Calu3 (cell line): ENCODE data around the gene ZFP92. TPM values are rescaled to one million over a fixed set of nuclear protein-coding genes. Genes with fewer than 3 reads are reported as not detected.

Experiments
- Bru-seq: library from RNA; stranded (reverse); fragments of 400-500 nt; gene quantifications from one replicate; lab custom pipeline; 2021; lab: Mats Ljungman, UMichigan
- BruChase-seq, 2 experiments: library from RNA; stranded (reverse); fragments of 400-500 nt; gene quantifications; one replicate each; lab custom pipeline; 2021; lab: Mats Ljungman, UMichigan
- BruUV-seq: library from RNA; stranded (reverse); fragments of 400-500 nt; replicated peaks from 2 replicates; lab custom pipeline; 2021; lab: Mats Ljungman, UMichigan
- CTCF ChIA-PET: fragments of 300-600 bp; sonication (Branson Sonifier 250); formaldehyde crosslinking; loops from one replicate; lab custom pipeline; 2022; ENCODE audit warnings: antibody characterized with exemption; lab: Charles Lee
- DNase-seq: peaks from one replicate; pipeline ENCODE4 v3.0.0; 2022
- H3K27ac Mint-ChIP-seq: one replicate; pipeline ENCODE4 v1.8.0; 2022; ENCODE audit warnings: mixed read lengths; ENCODE audit not compliant: unreplicated experiment
- H3K27me3 Mint-ChIP-seq: one replicate; pipeline ENCODE4 v1.8.0; 2022; ENCODE audit warnings: mixed read lengths; ENCODE audit not compliant: unreplicated experiment
- H3K36me3 Mint-ChIP-seq: one replicate; pipeline ENCODE4 v1.8.0; 2022; ENCODE audit warnings: mild to moderate bottlenecking, moderate library complexity, mixed read lengths; ENCODE audit not compliant: insufficient read depth, unreplicated experiment
- H3K4me1 Mint-ChIP-seq: one replicate; pipeline ENCODE4 v1.8.0; 2022; ENCODE audit warnings: mild to moderate bottlenecking, low read depth, mixed read lengths; ENCODE audit not compliant: unreplicated experiment
- H3K4me3 Mint-ChIP-seq: one replicate; pipeline ENCODE4 v1.8.0; 2022; ENCODE audit warnings: mild to moderate bottlenecking, low read depth, moderate library complexity, mixed read lengths; ENCODE audit not compliant: unreplicated experiment
- H3K9me3 Mint-ChIP-seq: one replicate; pipeline ENCODE4 v1.8.0; 2022; ENCODE audit warnings: low read depth, mixed read lengths; ENCODE audit not compliant: unreplicated experiment
- CTCF ChIP-seq: fragments of 200-600 bp; IDR thresholded peaks from one replicate; pipeline ENCODE4 v1.8.0; 2022; ENCODE audit warnings: antibody characterized with exemption; ENCODE audit not compliant: unreplicated experiment
- intact Hi-C: fragments of 100-400 bp; cut with micrococcal nuclease; formaldehyde crosslinking; loops from one replicate; pipeline ENCODE4 v1.10.0; 2022; ENCODE audit not compliant: unreplicated experiment
- long read RNA-seq: library from polyadenylated mRNA; stranded (forward); transcript quantifications from one replicate; pipeline ENCODE4 v2.0.0, GENCODE V29; 2022
- total RNA-seq: library from RNA; stranded (reverse); gene quantifications from 2 replicates; pipeline ENCODE4 v1.2.3, GENCODE V29; 2022

The ZFP92 gene
- total RNA-seq = 0.19 and 0.22 TPM in 2 replicates
- percentile 14 among the genes with signal in this experiment for Bru-seq, nascent RNA
- percentile 12 among the genes with signal in this experiment for BruChase-seq, experiment 1, labeled RNA remaining after a 6-hour chase
- percentile 15 among the genes with signal in this experiment for BruChase-seq, experiment 2, labeled RNA remaining after a 2-hour chase
- long read RNA-seq = 0 reads

- DNase-seq = no peak
- peaks cover 4% of the 10 kb centered on the region for H3K36me3 Mint-ChIP-seq
- H3K27me3 Mint-ChIP-seq = peaks cover 92% of the 10 kb centered on the region
- BruUV-seq = no TSS peak
- CTCF ChIA-PET = no interaction called here
- H3K4me1 Mint-ChIP-seq = no peaks in the 10 kb centered on the region
- H3K4me3 Mint-ChIP-seq = peak within 1 kb of the TSS; percentile 16
- intact Hi-C loops = no loop called here
- no peak for TF ChIP-seq CTCF
- H3K9me3 Mint-ChIP-seq = no peaks in the 10 kb centered on the region
- H3K27ac Mint-ChIP-seq = no peak within 1 kb of the TSS
These were observed at the start of gene ZFP92 for GRCh38 chrX:153411255-153411987. Gene ZFP92 (plus strand): TSS chrX:153411472. CDS start chrX:153418323, 6,851 bp downstream.

GRCh38 chrX:153361781-153362397, 49.4 kb upstream of the ZFP92 start:
- intact Hi-C loops = no loop called here
- CTCF ChIA-PET = no interaction called here
- BruUV-seq = no TSS peak

GRCh38 chrX:153365670-153366069, 45.6 kb upstream of the ZFP92 start:
- Mint-ChIP-seq H3K27me3 (peaks cover 65% of the 10 kb centered on the region), H3K9me3 (no peaks in the 10 kb centered on the region), H3K27ac (no peak overlapping the region), H3K4me1 (no peaks in the 10 kb centered on the region), H3K4me3 (no peak overlapping the region), H3K36me3 (no peaks in the 10 kb centered on the region)
- intact Hi-C loops = no loop called here
- TF ChIP-seq CTCF = no peak
- no peak for DNase-seq
- CTCF ChIA-PET = no interaction called here
- BruUV-seq = no TSS peak

More at GRCh38 chrX:153361781-153362397, 49.4 kb upstream of the ZFP92 start:
- no peak overlapping the region for H3K4me3 Mint-ChIP-seq
- H3K4me1 Mint-ChIP-seq = no peaks in the 10 kb centered on the region
- no peaks in the 10 kb centered on the region for H3K36me3 Mint-ChIP-seq
- no peaks in the 10 kb centered on the region for H3K9me3 Mint-ChIP-seq
- no peak overlapping the region for H3K27ac Mint-ChIP-seq
- TF ChIP-seq CTCF = no peak
- DNase-seq = no peak
- peaks cover 41% of the 10 kb centered on the region for H3K27me3 Mint-ChIP-seq

- no peak overlapping the region for H3K4me3 Mint-ChIP-seq
- BruUV-seq = no TSS peak
- H3K27me3 Mint-ChIP-seq = peaks cover 70% of the 10 kb centered on the region
- no peak for DNase-seq
- H3K4me1 Mint-ChIP-seq = no peaks in the 10 kb centered on the region
- CTCF ChIA-PET = no interaction called here
- TF ChIP-seq CTCF = no peak
- no peaks in the 10 kb centered on the region for H3K36me3 Mint-ChIP-seq
- intact Hi-C loops = no loop called here
- H3K27ac Mint-ChIP-seq = no peak overlapping the region
- no peaks in the 10 kb centered on the region for H3K9me3 Mint-ChIP-seq
These were observed 45.2 kb upstream of the ZFP92 start for GRCh38 chrX:153366119-153366518.
